NB4 (cell line): ENCODE results near the gene LRRC1.

Source experiments
- CTCF ChIP-seq: IDR thresholded peaks from one replicate; pipeline ENCODE4 v1.5.1; 2012; ENCODE audit warnings: low read depth, low read length
- POLR2A ChIP-seq: IDR thresholded peaks from 2 replicates; pipeline ENCODE4 v1.6.1; 2011; ENCODE audit warnings: mild to moderate bottlenecking; ENCODE audit not compliant: insufficient read length; ENCODE audit errors: extremely low read depth

- no peak for TF ChIP-seq POLR2A
- TF ChIP-seq CTCF, result no peak
Measured at GRCh38 chr6:53797304-53797703, 2.5 kb downstream of the LRRC1 start.
